HEK293 (cell line): Measurements from ENCODE around the gene GARIN5A.

Experiments used
- CTCF ChIA-PET: fragments of 350-600 bp; formaldehyde crosslinking; extraction: SDS; loops from one replicate; lab custom pipeline; 2021; ENCODE audit warnings: antibody characterized with exemption; lab: Yijun Ruan, JAX
- POLR2A ChIA-PET: fragments of 300-600 bp; formaldehyde crosslinking; extraction: SDS; loops from one replicate; lab custom pipeline; 2020; ENCODE audit warnings: antibody characterized with exemption, inconsistent platforms; lab: Yijun Ruan, JAX
- H3K27ac ChIP-seq: fragments of 200-500 bp; sonication (Bioruptor generic); 2 replicates; pipeline ENCODE4 v1.5.1; 2014; ENCODE audit warnings: low read depth, low read length, control low read depth, inconsistent platforms; ENCODE audit errors: extremely low read depth
- H3K36me3 ChIP-seq, 2 experiments: fragments of 200-500 bp in 1 of 2; sonication (Bioruptor generic) in 1 of 2; 1 replicate in 1 of 2; 2 replicates in 1 of 2; pipeline ENCODE4 v1.5.1; 2014 to 2017; ENCODE audit warnings: inconsistent platforms in 2 of 2, low read length in 2 of 2; ENCODE audit not compliant: control insufficient read depth in 2 of 2, insufficient read depth in 1 of 2
- H3K4me1 ChIP-seq: fragments of 200-500 bp; sonication (Bioruptor generic); 2 replicates; pipeline ENCODE4 v1.5.1; 2014; ENCODE audit warnings: mild to moderate bottlenecking, low read length, inconsistent platforms; ENCODE audit not compliant: control insufficient read depth, insufficient read depth
- H3K4me3 ChIP-seq: 2 replicates; pipeline ENCODE4 v1.5.1; 2011; ENCODE audit warnings: low read depth, mild to moderate bottlenecking, control low read depth, low read length, moderate library complexity
- H3K9me3 ChIP-seq: fragments of 200-500 bp; sonication (Bioruptor generic); 2 replicates; pipeline ENCODE4 v1.5.1; 2014; ENCODE audit warnings: low read depth, low read length, inconsistent platforms; ENCODE audit not compliant: control insufficient read depth, insufficient read depth
- BCL6B ChIP-seq: fragments of 450-650 bp; formaldehyde crosslinking; IDR thresholded peaks from 2 replicates; pipeline ENCODE4 v1.5.1; 2017; ENCODE audit warnings: missing biosample characterization, missing genetic modification characterization
- CTCF ChIP-seq: fragments of 450-650 bp; formaldehyde crosslinking; IDR thresholded peaks from 2 replicates; pipeline ENCODE4 v1.5.1; 2016; ENCODE audit warnings: missing biosample characterization, missing genetic modification characterization
- GFI1B ChIP-seq: fragments of 450-650 bp; formaldehyde crosslinking; IDR thresholded peaks from 2 replicates; pipeline ENCODE4 v1.5.1; 2016; ENCODE audit warnings: missing biosample characterization, missing genetic modification characterization
- GLI4 ChIP-seq: fragments of 450-650 bp; formaldehyde crosslinking; IDR thresholded peaks from 2 replicates; pipeline ENCODE4 v1.5.1; 2016; ENCODE audit warnings: missing biosample characterization, missing genetic modification characterization
- HIC1 ChIP-seq: fragments of 450-650 bp; formaldehyde crosslinking; IDR thresholded peaks from 2 replicates; pipeline ENCODE4 v1.5.1; 2016; ENCODE audit warnings: missing biosample characterization, missing genetic modification characterization
- KLF1 ChIP-seq: fragments of 450-650 bp; formaldehyde crosslinking; IDR thresholded peaks from 2 replicates; pipeline ENCODE4 v1.5.1; 2016; ENCODE audit warnings: missing biosample characterization, missing genetic modification characterization
- KLF16 ChIP-seq: fragments of 450-650 bp; formaldehyde crosslinking; IDR thresholded peaks from 2 replicates; pipeline ENCODE4 v1.5.1; 2017; ENCODE audit warnings: missing biosample characterization, missing genetic modification characterization
- KLF9 ChIP-seq: fragments of 450-650 bp; formaldehyde crosslinking; IDR thresholded peaks from 2 replicates; pipeline ENCODE4 v1.5.1; 2016; ENCODE audit warnings: missing biosample characterization, missing genetic modification characterization, low read depth
- OVOL3 ChIP-seq: fragments of 450-650 bp; formaldehyde crosslinking; IDR thresholded peaks from 2 replicates; pipeline ENCODE4 v1.5.1; 2016; ENCODE audit warnings: missing biosample characterization, missing genetic modification characterization
- SETDB1 ChIP-seq: IDR thresholded peaks from one replicate; pipeline ENCODE4 v1.6.1; 2017; ENCODE audit warnings: mild to moderate bottlenecking, low read length, moderate library complexity, mixed read lengths; ENCODE audit not compliant: insufficient read length
- SP3 ChIP-seq: fragments of 450-650 bp; formaldehyde crosslinking; IDR thresholded peaks from 2 replicates; pipeline ENCODE4 v1.5.1; 2016; ENCODE audit warnings: missing biosample characterization, missing genetic modification characterization
- ZBTB49 ChIP-seq: fragments of 450-650 bp; formaldehyde crosslinking; IDR thresholded peaks from 2 replicates; pipeline ENCODE4 v1.5.1; 2016; ENCODE audit warnings: missing biosample characterization, missing genetic modification characterization, low read depth
- ZEB2 ChIP-seq: fragments of 450-650 bp; formaldehyde crosslinking; IDR thresholded peaks from 2 replicates; pipeline ENCODE4 v1.5.1; 2016; ENCODE audit warnings: missing biosample characterization, missing genetic modification characterization
- ZFHX2 ChIP-seq: fragments of 450-650 bp; formaldehyde crosslinking; conservative IDR thresholded peaks from 2 replicates; pipeline ENCODE4 v1.5.1; 2016; ENCODE audit warnings: missing biosample characterization, missing genetic modification characterization
- ZFP37 ChIP-seq: fragments of 450-650 bp; formaldehyde crosslinking; IDR thresholded peaks from 2 replicates; pipeline ENCODE4 v1.5.1; 2016; ENCODE audit warnings: missing biosample characterization, missing genetic modification characterization
- ZNF112 ChIP-seq: fragments of 450-650 bp; formaldehyde crosslinking; IDR thresholded peaks from 2 replicates; pipeline ENCODE4 v1.5.0; 2017; ENCODE audit warnings: missing biosample characterization, missing genetic modification characterization
- ZNF146 ChIP-seq: fragments of 450-650 bp; formaldehyde crosslinking; IDR thresholded peaks from 2 replicates; pipeline ENCODE4 v1.5.1; 2016; ENCODE audit warnings: missing biosample characterization, missing genetic modification characterization
- ZNF2 ChIP-seq: fragments of 450-650 bp; formaldehyde crosslinking; IDR thresholded peaks from 2 replicates; pipeline ENCODE4 v1.5.1; 2016; ENCODE audit warnings: missing biosample characterization, missing genetic modification characterization
- ZNF223 ChIP-seq: fragments of 450-650 bp; formaldehyde crosslinking; IDR thresholded peaks from 2 replicates; pipeline ENCODE4 v1.5.1; 2016; ENCODE audit warnings: missing biosample characterization, missing genetic modification characterization
- ZNF23 ChIP-seq: fragments of 450-650 bp; formaldehyde crosslinking; IDR thresholded peaks from 2 replicates; pipeline ENCODE4 v1.5.1; 2016; ENCODE audit warnings: missing biosample characterization, missing genetic modification characterization, borderline replicate concordance
- ZNF248 ChIP-seq: fragments of 450-650 bp; formaldehyde crosslinking; IDR thresholded peaks from 2 replicates; pipeline ENCODE4 v1.5.1; 2017; ENCODE audit warnings: missing biosample characterization, missing genetic modification characterization
- ZNF274 ChIP-seq, 2 experiments: fragments of 200-500 bp in 1 of 2; fragments of 450-650 bp in 1 of 2; sonication (Bioruptor generic) in 1 of 2; formaldehyde crosslinking in 1 of 2; IDR thresholded peaks; 2 replicates each; pipeline versions ENCODE4 v1.5.1 to v1.6.1; 2014 to 2016; ENCODE audit warnings: borderline replicate concordance in 1 of 2, inconsistent platforms in 1 of 2, low read length in 1 of 2, missing biosample characterization in 1 of 2, missing genetic modification characterization in 1 of 2
- ZNF292 ChIP-seq: fragments of 450-650 bp; formaldehyde crosslinking; IDR thresholded peaks from 2 replicates; pipeline ENCODE4 v1.5.1; 2016; ENCODE audit warnings: low read depth, missing biosample characterization, missing genetic modification characterization, borderline replicate concordance
- ZNF350 ChIP-seq: fragments of 450-650 bp; formaldehyde crosslinking; IDR thresholded peaks from 2 replicates; pipeline ENCODE4 v1.5.0; 2017; ENCODE audit warnings: missing biosample characterization, mild to moderate bottlenecking, missing genetic modification characterization
- ZNF560 ChIP-seq: fragments of 450-650 bp; formaldehyde crosslinking; IDR thresholded peaks from 2 replicates; pipeline ENCODE4 v1.5.1; 2017; ENCODE audit warnings: missing biosample characterization, missing genetic modification characterization, borderline replicate concordance
- ZNF585B ChIP-seq: fragments of 450-650 bp; formaldehyde crosslinking; IDR thresholded peaks from 2 replicates; pipeline ENCODE4 v1.5.1; 2016; ENCODE audit warnings: missing biosample characterization, missing genetic modification characterization
- ZNF596 ChIP-seq: fragments of 450-650 bp; IDR thresholded peaks from 2 replicates; pipeline ENCODE4 v1.5.0; 2018; ENCODE audit warnings: missing biosample characterization, mild to moderate bottlenecking, missing genetic modification characterization, moderate library complexity
- ZNF654 ChIP-seq: fragments of 450-650 bp; formaldehyde crosslinking; IDR thresholded peaks from 2 replicates; pipeline ENCODE4 v1.5.1; 2016; ENCODE audit warnings: low read depth, missing biosample characterization, missing genetic modification characterization
- ZNF677 ChIP-seq: fragments of 450-650 bp; IDR thresholded peaks from 2 replicates; pipeline ENCODE4 v1.5.0; 2018; ENCODE audit warnings: missing biosample characterization, mild to moderate bottlenecking, missing genetic modification characterization, moderate library complexity
- ZNF76 ChIP-seq: fragments of 450-650 bp; formaldehyde crosslinking; IDR thresholded peaks from 2 replicates; pipeline ENCODE4; 2016; ENCODE audit warnings: low read depth, missing biosample characterization, missing genetic modification characterization, borderline replicate concordance
- ZNF768 ChIP-seq: fragments of 450-650 bp; formaldehyde crosslinking; IDR thresholded peaks from 2 replicates; pipeline ENCODE4 v1.5.1; 2018; ENCODE audit warnings: missing biosample characterization, mild to moderate bottlenecking, missing genetic modification characterization
- ZNF776 ChIP-seq: fragments of 450-650 bp; formaldehyde crosslinking; IDR thresholded peaks from 2 replicates; pipeline ENCODE4 v1.5.0; 2017; ENCODE audit warnings: missing biosample characterization, missing genetic modification characterization, borderline replicate concordance
- ZNF785 ChIP-seq: fragments of 450-650 bp; formaldehyde crosslinking; IDR thresholded peaks from 2 replicates; pipeline ENCODE4 v1.5.1; 2016; ENCODE audit warnings: missing biosample characterization, missing genetic modification characterization

GARIN5A gene

GRCh38 chr19:50455992-50456391 is 20.7 kb downstream of the GARIN5A start:
- no peaks in the 10 kb centered on the region for H3K9me3 ChIP-seq
- H3K36me3 ChIP-seq: no peaks in the 10 kb centered on the region
- H3K27ac ChIP-seq: no peak overlapping the region
- ChIA-PET POLR2A (no interaction called here), CTCF (interaction anchor here (0.6 to 1.1 kb wide), 3 partner anchors 14 to 27 kb away, joined by 3 read pairs; no protein-coding TSS in a partner anchor)
- H3K4me1 ChIP-seq: no peaks in the 10 kb centered on the region
- no peak overlapping the region for H3K4me3 ChIP-seq
- TF ChIP-seq ZNF292: no peak
- TF ChIP-seq KLF9 (tag by site-specific recombination): no peak
- no peak for TF ChIP-seq ZNF768
- TF ChIP-seq ZNF112 (tag by site-specific recombination): no peak
- TF ChIP-seq ZNF596: no peak
- no peak for TF ChIP-seq CTCF (tag by site-specific recombination)
- 0 out of 2 replicates have a peak, but pooled peaks have one; percentile 40 for TF ChIP-seq ZNF248 (tag by site-specific recombination)
- TF ChIP-seq ZNF585B (tag by site-specific recombination): no peak
- no peak for TF ChIP-seq ZNF274 (IDR thresholded peaks at IDR 0.05; ENCODE audit: low read length)
- TF ChIP-seq ZNF274 (tag by site-specific recombination; IDR thresholded peaks at IDR 0.05; ENCODE audit: borderline replicate concordance): no peak
- TF ChIP-seq KLF16 (tag by site-specific recombination): no peak
- TF ChIP-seq ZNF677 (tag by site-specific recombination): no peak
- TF ChIP-seq ZNF350 (tag by site-specific recombination): no peak
- no peak for TF ChIP-seq ZNF560 (tag by site-specific recombination)
- TF ChIP-seq ZNF654 (tag by site-specific recombination): no peak
- TF ChIP-seq ZNF146 (tag by site-specific recombination): no peak
- TF ChIP-seq KLF1 (tag by site-specific recombination): no peak
- no peak for TF ChIP-seq ZNF776 (tag by site-specific recombination)
- TF ChIP-seq SETDB1: no peak
- peak; percentile 39; the same call in 1 of the 2 replicates for TF ChIP-seq ZFHX2 (tag by site-specific recombination)
- TF ChIP-seq ZNF23 (tag by site-specific recombination): no peak
- no peak for TF ChIP-seq ZFP37
- TF ChIP-seq SP3: no peak
- TF ChIP-seq HIC1 (tag by site-specific recombination): no peak
- no peak for TF ChIP-seq OVOL3 (tag by site-specific recombination)
- no peak for TF ChIP-seq ZNF2 (tag by site-specific recombination)
- no peak for TF ChIP-seq ZEB2 (tag by site-specific recombination)
- TF ChIP-seq ZNF223 (tag by site-specific recombination): no peak
- no peak for TF ChIP-seq GFI1B (tag by site-specific recombination)
- no peak; the same call in 1 of the 2 replicates for TF ChIP-seq BCL6B (tag by site-specific recombination)
- no peak for TF ChIP-seq ZBTB49 (tag by site-specific recombination)
- no peak for TF ChIP-seq GLI4 (tag by site-specific recombination)
- TF ChIP-seq ZNF785 (tag by site-specific recombination): peak; percentile 56; the same call in 1 of the 2 replicates
- TF ChIP-seq ZNF76 (tag by site-specific recombination): no peak
